Measurements from ENCODE around the gene GPR45. TPM values are rescaled to one million over a fixed set of nuclear protein-coding genes. Genes with fewer than 3 reads are reported as not detected.
A peak's percentile ranks its signal among the peaks of the same experiment; 100 is the strongest.

GPR45 gene
- polyA plus RNA-seq, 1 donor from 2014 or later: 4.1 TPM

GRCh38 chr2:105231232-105231619 lies 10.3 kb upstream of the GPR45 start:
- Histone ChIP-seq H3K79me2 (replicated peaks; ENCODE audit: insufficient read depth, low read length) (no peaks in the 10 kb centered on the region), H3K27me3 (ENCODE audit: insufficient read depth, low read depth, low read length) (no peaks in the 10 kb centered on the region), H3K9ac (ENCODE audit: low read length) (no peak overlapping the region), H2AFZ (ENCODE audit: low read depth, low read length) (no peak overlapping the region), H3K4me2 (ENCODE audit: low read length) (no peak overlapping the region), H4K20me1 (ENCODE audit: insufficient read depth) (no peaks in the 10 kb centered on the region), H3K9me3 (ENCODE audit: low read length) (no peaks in the 10 kb centered on the region), H3K9me2 (ENCODE audit: insufficient read depth, low read length) (no peaks in the 10 kb centered on the region), H3K4me3 (ENCODE audit: low read length) (no peak overlapping the region), H3F3A (ENCODE audit: insufficient read depth, low read length, poor library complexity, severe bottlenecking) (no peaks in the 10 kb centered on the region), H3K36me3 (ENCODE audit: insufficient read depth, low read length) (no peaks in the 10 kb centered on the region), H3K27ac (ENCODE audit: low read length) (no peak overlapping the region)
- no peak for TF ChIP-seq RAD21 (conservative IDR thresholded peaks at IDR 0.05)
- TF ChIP-seq TAF1 (IDR thresholded peaks at IDR 0.05; ENCODE audit: low read depth): no peak
- no peak for TF ChIP-seq POLR2AphosphoS5 (IDR thresholded peaks at IDR 0.05)
- TF ChIP-seq EZH2 (IDR thresholded peaks at IDR 0.05; ENCODE audit: borderline replicate concordance, insufficient read depth, low read length, poor library complexity, severe bottlenecking): no peak
- no peak for TF ChIP-seq MXI1 (conservative IDR thresholded peaks at IDR 0.05; ENCODE audit: poor library complexity, severe bottlenecking)
- no peak for TF ChIP-seq SMC3 (conservative IDR thresholded peaks at IDR 0.05; ENCODE audit: poor library complexity)
- TF ChIP-seq, protein P1, sequence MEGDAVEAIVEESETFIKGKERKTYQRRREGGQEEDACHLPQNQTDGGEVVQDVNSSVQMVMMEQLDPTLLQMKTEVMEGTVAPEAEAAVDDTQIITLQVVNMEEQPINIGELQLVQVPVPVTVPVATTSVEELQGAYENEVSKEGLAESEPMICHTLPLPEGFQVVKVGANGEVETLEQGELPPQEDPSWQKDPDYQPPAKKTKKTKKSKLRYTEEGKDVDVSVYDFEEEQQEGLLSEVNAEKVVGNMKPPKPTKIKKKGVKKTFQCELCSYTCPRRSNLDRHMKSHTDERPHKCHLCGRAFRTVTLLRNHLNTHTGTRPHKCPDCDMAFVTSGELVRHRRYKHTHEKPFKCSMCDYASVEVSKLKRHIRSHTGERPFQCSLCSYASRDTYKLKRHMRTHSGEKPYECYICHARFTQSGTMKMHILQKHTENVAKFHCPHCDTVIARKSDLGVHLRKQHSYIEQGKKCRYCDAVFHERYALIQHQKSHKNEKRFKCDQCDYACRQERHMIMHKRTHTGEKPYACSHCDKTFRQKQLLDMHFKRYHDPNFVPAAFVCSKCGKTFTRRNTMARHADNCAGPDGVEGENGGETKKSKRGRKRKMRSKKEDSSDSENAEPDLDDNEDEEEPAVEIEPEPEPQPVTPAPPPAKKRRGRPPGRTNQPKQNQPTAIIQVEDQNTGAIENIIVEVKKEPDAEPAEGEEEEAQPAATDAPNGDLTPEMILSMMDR (IDR thresholded peaks at IDR 0.05; ENCODE audit: poor library complexity, severe bottlenecking): no peak
- TF ChIP-seq REST (IDR thresholded peaks at IDR 0.05; ENCODE audit: borderline replicate concordance): no peak
- no peak for TF ChIP-seq EP300 (conservative IDR thresholded peaks at IDR 0.05; ENCODE audit: poor library complexity, severe bottlenecking)

DNA sequence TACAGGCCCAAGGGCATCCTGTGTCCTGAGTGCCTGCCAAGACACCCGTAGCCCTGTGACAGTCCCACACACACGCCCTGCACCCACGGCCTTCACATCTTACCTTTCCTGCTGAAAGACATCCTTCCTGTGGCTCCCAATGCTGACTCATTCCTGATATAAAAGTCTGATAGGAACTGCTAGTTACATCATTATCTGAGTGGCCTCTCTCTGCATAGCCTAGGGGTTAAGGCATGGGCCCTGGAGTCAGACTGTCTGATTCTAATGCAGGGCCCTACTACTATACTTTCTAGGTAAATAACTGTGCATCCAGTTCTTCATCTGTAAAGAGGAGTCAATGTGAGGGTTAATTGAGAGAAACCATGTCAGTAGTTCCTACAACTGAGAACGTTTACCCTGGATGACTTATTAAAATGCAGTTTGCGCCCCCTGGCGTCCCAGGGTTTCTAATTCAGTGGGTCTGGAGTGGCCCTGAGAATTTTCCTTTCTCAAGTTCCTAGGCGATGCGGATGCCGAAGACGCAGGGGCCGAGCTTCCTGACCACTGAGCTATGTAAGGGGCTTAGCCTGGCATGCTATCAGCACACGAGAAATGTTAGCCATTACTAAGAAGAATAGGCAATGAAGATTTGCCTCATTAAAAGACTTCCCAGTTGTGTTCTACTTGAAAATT lies 6.0 kb upstream of the GPR45 start:
- Histone ChIP-seq H3K4me2 (ENCODE audit: low read length) (no peak overlapping the region), H3K9me2 (ENCODE audit: insufficient read depth, low read length) (no peaks in the 10 kb centered on the region), H3K4me3 (ENCODE audit: low read length) (no peak overlapping the region), H2AFZ (ENCODE audit: low read depth, low read length) (no peak overlapping the region), H3K27ac (ENCODE audit: low read length) (no peak overlapping the region), H3K79me2 (replicated peaks; ENCODE audit: insufficient read depth, low read length) (no peaks in the 10 kb centered on the region), H4K20me1 (ENCODE audit: insufficient read depth) (no peaks in the 10 kb centered on the region), H3K9me3 (ENCODE audit: low read length) (no peaks in the 10 kb centered on the region), H3K9ac (ENCODE audit: low read length) (no peak overlapping the region), H3K27me3 (ENCODE audit: insufficient read depth, low read depth, low read length) (no peaks in the 10 kb centered on the region), H3F3A (ENCODE audit: insufficient read depth, low read length, poor library complexity, severe bottlenecking) (no peaks in the 10 kb centered on the region), H3K36me3 (ENCODE audit: insufficient read depth, low read length) (no peaks in the 10 kb centered on the region)
- TF ChIP-seq SMC3 (conservative IDR thresholded peaks at IDR 0.05; ENCODE audit: poor library complexity): peak; percentile 88
- TF ChIP-seq RAD21 (conservative IDR thresholded peaks at IDR 0.05): peak; percentile 78
- TF ChIP-seq, protein P1 (IDR thresholded peaks at IDR 0.05; ENCODE audit: poor library complexity, severe bottlenecking): peak; percentile 77
- no peak for TF ChIP-seq TAF1 (IDR thresholded peaks at IDR 0.05; ENCODE audit: low read depth)
- TF ChIP-seq MXI1 (conservative IDR thresholded peaks at IDR 0.05; ENCODE audit: poor library complexity, severe bottlenecking): no peak
